Suprapubic skin (tissue), 4 donors: ENCODE data around the gene PTRH2. TPM values are rescaled to one million over a fixed set of nuclear protein-coding genes. Genes with fewer than 3 reads are reported as not detected.

ENCODE experiments used
- DNase-seq, 2 donors: peaks; one replicate each; pipeline ENCODE4 v3.0.0-alpha.2; 2019; ENCODE audit warnings: low spot score in 2 of 2
- H3K27ac ChIP-seq: fragments of 200-600 bp; sonication (generic); one replicate; pipeline ENCODE4 v1.5.1; 2019
- H3K27me3 ChIP-seq: fragments of 200-600 bp; sonication (generic); one replicate; pipeline ENCODE4 v1.5.1; 2019
- H3K36me3 ChIP-seq: fragments of 200-600 bp; sonication (generic); one replicate; pipeline ENCODE4 v1.5.1; 2019
- H3K4me1 ChIP-seq: fragments of 200-600 bp; sonication (generic); one replicate; pipeline ENCODE4 v1.5.1; 2019
- H3K4me3 ChIP-seq: fragments of 200-600 bp; sonication (generic); one replicate; pipeline ENCODE4 v1.5.1; 2019; ENCODE audit warnings: mild to moderate bottlenecking
- H3K9me3 ChIP-seq: fragments of 200-600 bp; sonication (generic); one replicate; pipeline ENCODE4 v1.5.1; 2019
- EP300 ChIP-seq: sonication (generic); formaldehyde crosslinking; IDR thresholded peaks from one replicate; pipeline ENCODE4 v1.6.1; 2017; ENCODE audit warnings: antibody characterized with exemption
- POLR2A ChIP-seq, 2 donors: fragments of 450-650 bp; IDR thresholded peaks; one replicate each; pipeline ENCODE4 v1.6.1; 2017; ENCODE audit warnings: antibody characterized with exemption in 2 of 2, mild to moderate bottlenecking in 2 of 2, moderate library complexity in 2 of 2
- POLR2AphosphoS5 ChIP-seq, 3 donors: sonication (generic); formaldehyde crosslinking; IDR thresholded peaks; one replicate each; pipeline ENCODE4 v1.6.1; 2017; ENCODE audit warnings: antibody characterized with exemption in 3 of 3
- WGBS: methylation state at CpG from one replicate; pipeline ENCODE4 v1.1.5; 2018; 5-methylcytosine and 5-hydroxymethylcytosine counted together
- total RNA-seq, 4 donors: library from RNA; depleted of rRNA; stranded (reverse); fragments of >200 nt; gene quantifications; one replicate each; pipeline ENCODE4 v1.1.0, GENCODE V29; 2016
- TF ChIP-seq, protein P1 (sequence below), 2 donors: fragments of 200-600 bp in 1 of 2; fragments of 450-650 bp in 1 of 2; sonication (generic) in 1 of 2; IDR thresholded peaks; one replicate each; pipeline ENCODE4 v1.5.1; 2016 to 2019; ENCODE audit warnings: antibody characterized with exemption in 2 of 2, mild to moderate bottlenecking in 1 of 2, moderate library complexity in 1 of 2

PTRH2 gene
- total RNA-seq, 4 donors from 2014 or later = 21.9 to 29.0 (median 22.0) TPM

DNA sequence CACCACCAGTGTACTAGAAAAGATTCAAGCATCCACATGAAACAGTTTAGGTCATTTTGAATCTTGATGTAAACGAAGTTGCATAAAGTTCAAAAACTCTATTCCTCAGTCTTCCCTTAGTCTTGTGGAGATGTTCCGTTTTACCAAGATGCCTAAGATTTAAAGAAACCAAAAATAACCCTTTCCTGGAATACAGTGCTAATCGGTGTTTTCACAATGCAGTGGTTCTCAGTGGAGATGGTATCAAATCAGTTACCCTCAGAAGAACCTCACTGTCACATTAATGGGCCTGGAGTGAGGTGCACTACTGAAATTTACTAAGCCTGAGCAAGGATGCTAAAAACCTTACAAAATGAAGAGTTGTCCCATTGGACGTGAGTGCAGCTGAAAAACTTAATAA lies 9.1 kb downstream of the PTRH2 start:
- no peak for TF ChIP-seq POLR2A (IDR thresholded peaks at IDR 0.05)
- TF ChIP-seq, protein P1, sequence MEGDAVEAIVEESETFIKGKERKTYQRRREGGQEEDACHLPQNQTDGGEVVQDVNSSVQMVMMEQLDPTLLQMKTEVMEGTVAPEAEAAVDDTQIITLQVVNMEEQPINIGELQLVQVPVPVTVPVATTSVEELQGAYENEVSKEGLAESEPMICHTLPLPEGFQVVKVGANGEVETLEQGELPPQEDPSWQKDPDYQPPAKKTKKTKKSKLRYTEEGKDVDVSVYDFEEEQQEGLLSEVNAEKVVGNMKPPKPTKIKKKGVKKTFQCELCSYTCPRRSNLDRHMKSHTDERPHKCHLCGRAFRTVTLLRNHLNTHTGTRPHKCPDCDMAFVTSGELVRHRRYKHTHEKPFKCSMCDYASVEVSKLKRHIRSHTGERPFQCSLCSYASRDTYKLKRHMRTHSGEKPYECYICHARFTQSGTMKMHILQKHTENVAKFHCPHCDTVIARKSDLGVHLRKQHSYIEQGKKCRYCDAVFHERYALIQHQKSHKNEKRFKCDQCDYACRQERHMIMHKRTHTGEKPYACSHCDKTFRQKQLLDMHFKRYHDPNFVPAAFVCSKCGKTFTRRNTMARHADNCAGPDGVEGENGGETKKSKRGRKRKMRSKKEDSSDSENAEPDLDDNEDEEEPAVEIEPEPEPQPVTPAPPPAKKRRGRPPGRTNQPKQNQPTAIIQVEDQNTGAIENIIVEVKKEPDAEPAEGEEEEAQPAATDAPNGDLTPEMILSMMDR (IDR thresholded peaks at IDR 0.05) = no peak
- TF ChIP-seq POLR2AphosphoS5 (IDR thresholded peaks at IDR 0.05) = no peak
- TF ChIP-seq EP300 = no peak
- Histone ChIP-seq H3K27me3 (no peaks in the 10 kb centered on the region), H3K27ac (no peak overlapping the region), H3K36me3 (peaks cover 63% of the 10 kb centered on the region), H3K4me1 (no peaks in the 10 kb centered on the region), H3K4me3 (no peak overlapping the region), H3K9me3 (no peaks in the 10 kb centered on the region)
- DNase-seq = no peak
- 76% methylated on average over 4 of the region's 4 CpGs for WGBS

DNA sequence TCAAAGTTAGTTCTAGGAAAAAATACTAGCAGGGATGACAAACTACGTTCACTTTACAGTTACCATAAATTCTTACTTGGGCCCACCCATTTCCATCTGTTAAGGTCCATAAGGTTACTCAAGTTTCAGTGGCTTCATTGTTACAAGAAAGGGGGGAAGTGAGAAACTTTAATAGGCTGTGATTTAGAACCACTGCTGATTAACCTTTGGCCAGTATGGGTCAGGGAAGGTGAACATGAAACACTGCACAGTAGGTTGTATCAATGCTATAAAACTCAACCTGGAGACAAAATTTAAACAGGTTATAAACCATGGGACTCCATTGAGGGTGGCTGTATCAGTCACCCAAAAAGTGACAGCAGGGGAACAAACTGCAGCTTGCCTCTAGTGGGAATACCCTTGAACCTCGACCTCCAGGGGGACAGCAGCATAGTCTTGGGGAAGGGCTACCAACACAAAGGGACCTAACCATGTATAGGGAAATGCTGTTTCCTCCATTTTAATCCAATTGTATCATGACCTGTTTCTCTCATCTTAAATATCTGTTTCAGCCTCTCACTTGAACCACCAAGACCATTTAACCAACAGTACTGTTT lies 10.4 kb downstream of the PTRH2 start:
- H3K27me3 ChIP-seq = no peaks in the 10 kb centered on the region
- no peak for DNase-seq
- H3K9me3 ChIP-seq = no peaks in the 10 kb centered on the region
- no peak overlapping the region for H3K27ac ChIP-seq
- WGBS = 79% methylated on average over 2 of the region's 2 CpGs
- no peak overlapping the region for H3K4me3 ChIP-seq
- TF ChIP-seq, protein P1 (IDR thresholded peaks at IDR 0.05) = no peak
- no peak for TF ChIP-seq POLR2A (IDR thresholded peaks at IDR 0.05)
- no peak for TF ChIP-seq POLR2AphosphoS5 (IDR thresholded peaks at IDR 0.05)
- TF ChIP-seq EP300 = no peak
- H3K4me1 ChIP-seq = no peaks in the 10 kb centered on the region
- H3K36me3 ChIP-seq = peaks cover 77% of the 10 kb centered on the region

DNA sequence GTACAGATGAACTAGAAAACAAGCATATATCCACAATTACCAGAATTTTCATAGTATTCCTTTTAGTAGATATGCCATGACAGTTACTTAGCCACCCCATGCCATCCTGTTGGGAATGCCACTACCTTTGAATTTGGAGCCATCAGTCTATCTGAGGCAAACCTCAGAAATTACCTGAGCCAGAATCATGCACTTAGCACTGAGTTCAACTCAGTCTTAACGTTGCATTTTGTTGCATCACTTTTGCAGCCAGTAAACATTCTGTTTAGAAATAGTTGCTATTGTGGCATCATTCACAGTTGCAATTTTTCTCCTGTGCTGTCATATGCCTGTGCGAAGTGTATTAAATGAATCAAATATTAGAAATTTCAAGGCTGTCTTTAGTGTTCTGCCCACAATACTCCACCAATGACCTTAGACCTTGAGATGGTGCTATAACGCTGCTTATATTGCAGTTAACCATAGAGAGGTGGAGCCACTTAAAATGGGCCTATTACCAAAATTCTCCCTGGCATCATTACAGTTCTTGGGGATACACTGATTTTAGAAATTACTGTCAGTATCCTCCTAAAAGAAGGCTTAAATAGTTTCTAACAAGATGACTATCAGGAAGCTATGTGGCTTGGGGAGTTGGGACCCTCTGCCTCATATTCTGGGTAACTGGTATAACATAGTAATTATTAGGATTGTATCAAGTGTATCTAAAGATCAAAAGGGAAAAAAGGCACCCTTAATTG lies 11.1 kb downstream of the PTRH2 start:
- no peak for DNase-seq
- Histone ChIP-seq H3K4me3 (no peak overlapping the region), H3K9me3 (no peaks in the 10 kb centered on the region), H3K27ac (no peak overlapping the region), H3K27me3 (no peaks in the 10 kb centered on the region), H3K36me3 (peaks cover 83% of the 10 kb centered on the region), H3K4me1 (no peaks in the 10 kb centered on the region)
- TF ChIP-seq, protein P1 (IDR thresholded peaks at IDR 0.05) = no peak
- TF ChIP-seq POLR2AphosphoS5 (IDR thresholded peaks at IDR 0.05) = no peak
- no peak for TF ChIP-seq POLR2A (IDR thresholded peaks at IDR 0.05)
- no peak for TF ChIP-seq EP300
- 68% methylated on average over 3 of the region's 3 CpGs for WGBS

DNA sequence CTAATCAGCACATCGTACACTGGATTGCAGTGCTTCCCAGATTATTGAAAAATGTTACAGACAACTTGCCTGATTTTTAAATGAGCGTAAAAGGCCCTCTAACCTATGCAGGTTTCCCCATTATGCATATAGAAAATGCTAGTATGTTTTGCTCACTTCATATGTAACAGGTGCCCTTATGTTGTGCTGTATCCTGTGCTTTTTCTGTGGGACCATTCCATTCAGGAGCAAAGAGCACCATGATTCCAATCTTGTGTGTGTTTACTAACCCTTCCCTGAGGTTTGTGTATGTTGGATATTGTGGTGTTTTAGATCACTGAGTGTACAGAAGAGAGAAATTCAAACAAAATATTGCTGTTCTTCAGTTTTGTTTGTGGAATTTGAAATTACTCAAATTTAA lies 12.9 kb downstream of the PTRH2 start:
- 89% methylated on average over 2 of the region's 2 CpGs for WGBS
- no peak for DNase-seq
- H3K4me1 ChIP-seq = no peaks in the 10 kb centered on the region
- no peaks in the 10 kb centered on the region for H3K27me3 ChIP-seq
- H3K36me3 ChIP-seq = peaks cover 96% of the 10 kb centered on the region
- no peak overlapping the region for H3K27ac ChIP-seq
- no peak overlapping the region for H3K4me3 ChIP-seq
- no peaks in the 10 kb centered on the region for H3K9me3 ChIP-seq
- TF ChIP-seq, protein P1 (IDR thresholded peaks at IDR 0.05) = no peak
- no peak for TF ChIP-seq EP300
- TF ChIP-seq POLR2A (IDR thresholded peaks at IDR 0.05) = no peak
- no peak for TF ChIP-seq POLR2AphosphoS5 (IDR thresholded peaks at IDR 0.05)

DNA sequence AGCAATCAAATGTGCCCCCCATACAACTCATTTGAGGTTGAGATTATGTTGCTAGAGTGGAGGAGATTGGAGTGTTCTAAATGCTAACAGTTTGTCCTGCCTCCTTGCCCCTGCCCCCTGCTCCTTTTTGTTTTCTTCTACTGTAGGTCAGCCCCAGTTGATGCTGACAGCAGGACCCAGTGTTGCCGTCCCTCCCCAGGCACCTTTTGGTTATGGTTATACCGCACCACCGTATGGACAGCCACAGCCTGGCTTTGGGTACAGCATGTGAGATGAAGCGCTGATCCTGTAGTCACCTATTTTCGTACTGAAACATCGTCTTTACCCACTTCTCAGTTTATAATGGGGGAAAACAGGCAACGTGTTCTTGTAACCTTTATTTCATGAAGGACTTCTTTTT lies 13.6 kb downstream of the PTRH2 start:
- no peak for DNase-seq
- H3K9me3 ChIP-seq = no peaks in the 10 kb centered on the region
- H3K27me3 ChIP-seq = no peaks in the 10 kb centered on the region
- no peak overlapping the region for H3K27ac ChIP-seq
- TF ChIP-seq, protein P1 (IDR thresholded peaks at IDR 0.05) = no peak
- TF ChIP-seq POLR2AphosphoS5 (IDR thresholded peaks at IDR 0.05) (no peak), EP300 (no peak), POLR2A (IDR thresholded peaks at IDR 0.05) (no peak)
- H3K4me1 ChIP-seq = no peaks in the 10 kb centered on the region
- H3K36me3 ChIP-seq = peaks cover 97% of the 10 kb centered on the region
- H3K4me3 ChIP-seq = no peak overlapping the region
- WGBS = 92% methylated on average over 7 of the region's 7 CpGs
